GM08714 (cell line): ENCODE results near the gene HOXA3.

ENCODE experiments used
- H3K4me3 ChIP-seq: fragments of 200-500 bp; sonication (Bioruptor generic); 2 replicates; pipeline ENCODE4 v1.5.1; 2014; ENCODE audit warnings: mild to moderate bottlenecking, low read length, inconsistent platforms
- ZNF274 ChIP-seq: IDR thresholded peaks from 2 replicates; pipeline ENCODE4 v1.6.1; 2012; ENCODE audit warnings: mild to moderate bottlenecking, low read depth, low read length

The HOXA3 gene

DNA sequence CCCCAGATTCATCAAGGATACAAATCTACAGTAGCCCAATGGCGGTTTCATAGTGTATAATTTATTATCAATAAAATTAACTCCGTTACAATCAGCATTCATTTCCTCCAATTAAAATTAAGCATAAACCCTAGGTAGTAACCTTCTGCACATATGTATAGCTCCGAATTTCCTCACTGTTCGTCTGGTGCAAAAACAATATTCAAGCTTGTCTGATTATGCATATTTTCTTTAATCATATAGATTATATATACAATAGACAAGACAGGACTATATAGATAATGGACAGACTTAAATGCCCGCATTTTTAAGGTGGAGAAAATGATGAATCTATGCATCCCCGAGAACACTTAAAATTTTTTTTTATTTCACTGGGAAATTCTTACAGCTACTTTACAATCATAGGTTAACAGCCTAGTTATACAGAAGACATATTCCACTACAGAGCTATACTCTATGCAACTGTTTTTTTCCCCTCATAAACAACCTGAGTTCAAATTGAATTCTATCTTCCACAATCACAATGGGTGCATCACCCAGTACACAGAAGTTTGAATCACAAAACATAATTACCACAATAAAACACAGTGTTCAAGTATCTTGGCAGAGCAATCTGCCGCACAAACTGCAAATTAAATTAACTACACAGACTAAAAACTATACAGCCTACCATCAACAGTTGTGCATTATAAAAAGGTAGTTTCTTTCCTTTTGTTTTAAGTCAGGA is 10.3 kb upstream of the HOXA3 start:
- TF ChIP-seq ZNF274, result no peak
- no peak overlapping the region; the same call in 1 of the 2 replicates for H3K4me3 ChIP-seq

DNA sequence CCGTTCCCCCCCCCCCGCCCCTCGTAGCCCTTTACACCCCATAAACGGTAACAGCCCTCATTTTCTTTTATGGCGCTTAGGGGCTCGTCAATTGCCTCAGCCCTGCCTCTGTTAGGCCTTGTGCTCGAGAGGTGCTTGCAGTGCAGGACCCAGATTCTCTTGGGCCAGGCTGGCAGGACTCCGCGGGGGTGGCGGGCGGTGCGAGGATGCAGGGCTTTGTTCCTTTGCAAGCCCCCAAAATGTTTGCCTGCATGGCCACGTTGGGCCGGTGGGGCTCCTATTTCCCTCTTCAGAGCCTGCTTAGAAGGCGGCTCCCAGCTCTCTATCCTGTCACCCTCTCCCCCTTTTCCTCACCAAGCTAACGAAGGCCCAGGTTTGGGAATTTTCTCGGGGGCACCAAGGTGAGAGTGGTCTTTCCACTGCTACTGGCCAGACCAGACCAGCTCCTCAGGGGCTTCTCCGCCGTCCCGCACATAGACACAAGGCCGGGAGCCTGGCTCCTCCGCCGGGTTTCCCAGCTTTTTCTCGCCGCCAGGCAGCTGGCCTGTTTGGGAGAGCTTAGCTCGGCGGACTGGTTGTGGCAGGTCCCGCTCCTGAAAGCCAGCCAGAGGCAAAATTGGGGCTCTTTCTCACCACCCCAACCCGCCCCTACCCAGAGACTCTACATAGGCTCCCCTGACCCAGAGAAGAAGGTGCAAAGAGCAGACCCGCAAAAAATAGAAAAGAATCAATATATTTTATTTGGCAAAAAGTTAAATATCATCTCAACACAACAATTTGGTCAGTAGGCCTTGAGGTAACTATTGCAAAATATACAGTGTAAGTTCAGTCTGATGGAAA is 9.6 kb upstream of the HOXA3 start:
- no peak for TF ChIP-seq ZNF274
- H3K4me3 ChIP-seq, result no peak overlapping the region

DNA sequence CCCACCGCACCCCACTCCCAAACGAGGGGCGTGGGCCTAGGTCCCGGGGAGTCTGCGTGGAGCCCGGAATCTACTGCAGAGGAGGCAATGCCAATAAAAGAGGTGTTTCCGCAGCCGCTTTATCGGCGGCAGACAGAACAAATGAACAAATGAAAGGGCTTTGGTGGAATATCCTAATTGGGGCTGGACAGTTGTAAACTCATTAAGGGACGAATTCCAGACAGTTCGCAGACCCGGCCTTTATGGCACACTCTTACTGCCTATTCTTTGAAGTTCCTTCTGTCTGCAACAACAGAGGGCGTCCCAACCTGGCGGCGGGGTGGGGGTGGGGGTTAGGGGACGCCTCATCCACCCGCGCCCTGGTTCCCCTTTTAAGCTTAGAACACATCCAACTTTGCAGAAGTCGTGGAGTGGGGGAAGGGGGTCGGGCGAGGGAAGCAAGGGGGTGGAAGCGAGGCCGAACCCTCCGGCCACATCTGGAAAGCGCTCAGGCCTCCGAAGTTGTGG is 8.9 kb upstream of the HOXA3 start:
- no peak for TF ChIP-seq ZNF274
- H3K4me3 ChIP-seq, result no peak overlapping the region; the same call in 1 of the 2 replicates

DNA sequence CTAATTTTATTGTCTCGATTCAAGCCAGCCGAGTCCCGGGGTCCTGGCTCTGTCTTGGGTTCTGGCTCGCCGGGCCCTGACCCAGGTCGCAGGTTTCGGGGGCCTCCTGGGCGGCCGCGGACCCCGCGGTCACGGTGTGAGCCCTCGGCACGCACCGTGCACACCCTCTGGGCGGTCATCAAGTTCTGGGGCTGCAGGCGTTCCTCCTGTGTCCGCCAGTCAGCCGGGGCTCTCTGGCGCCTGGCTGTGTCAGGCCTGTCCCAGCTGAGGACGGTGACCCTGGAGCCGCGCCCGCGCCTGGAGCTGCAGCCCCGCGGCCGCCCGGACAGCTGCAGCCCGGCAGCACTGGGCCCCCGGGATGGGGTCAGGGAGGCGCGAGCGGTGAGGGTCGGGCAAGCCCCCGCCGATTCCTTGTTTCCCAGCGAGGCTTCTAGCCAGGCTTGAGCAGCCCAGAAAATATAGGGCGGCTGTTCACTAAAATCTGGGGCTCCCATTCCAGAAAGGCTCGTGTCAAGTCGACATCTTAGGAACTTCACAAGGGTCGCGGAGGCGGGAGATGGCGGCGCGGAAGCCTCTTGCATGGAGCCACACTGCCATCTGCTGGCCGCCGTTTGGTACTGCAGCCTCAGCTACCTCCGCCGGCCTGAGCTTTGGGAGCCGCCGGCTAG is 8.3 kb upstream of the HOXA3 start:
- no peak for TF ChIP-seq ZNF274
- H3K4me3 ChIP-seq, result peak overlapping the region; percentile 59; the same call in 1 of the 2 replicates

DNA sequence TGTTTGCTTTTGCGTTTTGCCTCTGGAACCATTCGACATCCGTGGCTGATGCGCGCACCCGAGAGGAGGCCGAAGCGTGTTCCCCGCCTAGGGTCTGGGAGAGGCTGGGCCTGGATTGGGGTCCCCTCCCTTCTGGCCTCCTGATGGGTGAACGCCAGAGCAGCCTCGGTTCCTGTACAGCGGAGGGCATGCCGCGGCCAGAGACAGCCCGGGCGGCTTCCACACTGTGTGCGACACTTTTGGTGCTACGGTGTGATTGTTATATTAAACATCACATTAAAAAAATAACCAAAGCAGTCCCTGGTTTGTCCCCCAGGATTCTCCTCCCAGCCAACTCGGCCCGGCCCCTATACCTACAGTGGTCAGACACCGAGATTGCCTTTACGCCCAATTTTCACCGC is 7.8 kb upstream of the HOXA3 start:
- H3K4me3 ChIP-seq, result peak overlapping the region; percentile 59; the same call in 1 of the 2 replicates
- TF ChIP-seq ZNF274, result no peak

DNA sequence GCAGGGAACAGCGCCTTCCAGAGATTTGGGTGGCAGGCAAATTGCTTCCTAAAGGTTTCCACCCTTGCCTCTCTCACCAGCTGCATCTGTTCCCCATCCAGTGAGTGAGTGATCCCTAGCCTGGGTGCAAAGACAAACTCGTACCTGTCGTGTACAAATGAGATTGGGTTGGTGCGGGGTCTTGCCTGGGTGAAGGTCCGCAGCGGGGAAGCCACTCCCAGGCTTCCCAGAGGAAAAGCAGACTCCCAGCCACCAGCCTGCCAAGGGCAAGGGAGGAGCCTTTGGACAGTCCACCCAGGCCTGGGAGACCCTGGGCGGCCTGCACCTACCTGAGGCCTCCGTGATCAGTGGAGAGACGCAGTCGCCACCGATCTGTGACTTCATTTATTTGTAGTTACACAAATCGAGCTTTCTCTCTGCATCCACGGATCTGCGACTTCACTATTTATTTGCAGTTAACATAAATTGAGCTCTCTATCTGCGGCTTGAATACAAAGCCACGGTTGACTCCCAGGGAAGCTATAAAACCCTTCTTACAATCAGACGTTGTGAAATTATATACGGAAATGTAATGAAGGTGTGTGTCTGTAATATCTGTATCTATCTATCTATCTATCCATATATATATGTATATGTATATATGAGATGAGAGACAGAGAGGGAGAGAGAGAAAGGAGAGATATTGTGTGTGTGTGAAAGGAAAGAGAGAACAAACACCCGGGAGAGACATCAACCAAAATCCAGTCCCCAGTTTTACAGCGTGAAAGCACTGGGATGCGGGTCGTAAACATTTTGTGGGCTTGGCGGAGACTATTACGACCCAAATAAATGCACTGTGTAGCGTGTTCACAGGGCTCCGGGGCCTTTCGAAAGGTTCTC is 7.1 kb upstream of the HOXA3 start:
- no peak overlapping the region; the same call in 1 of the 2 replicates for H3K4me3 ChIP-seq
- TF ChIP-seq ZNF274, result no peak

DNA sequence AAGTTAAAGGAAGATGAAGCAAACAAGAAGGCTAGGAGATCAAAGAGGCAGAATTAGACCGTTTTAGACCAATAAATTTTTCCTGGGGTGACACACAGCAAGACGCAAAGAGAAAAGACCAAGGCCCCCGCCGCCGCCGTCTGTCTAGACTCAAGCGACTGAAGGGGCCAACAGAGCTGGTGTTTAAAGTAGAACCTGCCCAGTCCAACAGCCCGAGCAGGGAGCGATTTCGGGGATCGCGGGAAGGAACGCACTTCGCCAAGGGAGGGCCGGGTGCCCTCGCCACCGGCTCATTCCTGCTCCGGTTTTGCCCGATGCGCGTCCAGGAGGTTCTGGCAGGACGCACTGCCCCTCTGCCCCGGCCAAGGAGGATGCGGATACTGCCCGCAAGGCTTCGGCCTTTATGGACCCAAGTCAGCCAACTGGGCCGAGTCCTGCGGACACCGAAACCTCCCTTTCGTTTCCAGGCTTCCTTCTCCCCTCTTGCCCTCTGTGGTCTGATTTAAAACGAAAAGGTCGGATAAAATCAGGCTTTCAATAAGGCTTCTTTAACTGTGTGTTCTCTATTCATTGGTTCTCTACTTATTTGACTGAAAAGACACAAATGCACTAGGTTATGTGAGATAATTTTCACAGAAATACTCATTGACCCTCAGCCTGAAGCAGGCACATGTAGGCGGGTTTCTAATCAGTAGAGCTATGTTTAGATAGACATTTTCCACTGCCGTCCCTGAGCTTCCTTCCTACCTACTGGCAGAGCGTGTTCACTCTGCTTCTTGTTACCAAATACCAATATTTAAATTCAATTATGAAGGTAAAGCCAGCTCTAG is 6.3 kb upstream of the HOXA3 start:
- no peak for TF ChIP-seq ZNF274
- H3K4me3 ChIP-seq, result no peak overlapping the region

DNA sequence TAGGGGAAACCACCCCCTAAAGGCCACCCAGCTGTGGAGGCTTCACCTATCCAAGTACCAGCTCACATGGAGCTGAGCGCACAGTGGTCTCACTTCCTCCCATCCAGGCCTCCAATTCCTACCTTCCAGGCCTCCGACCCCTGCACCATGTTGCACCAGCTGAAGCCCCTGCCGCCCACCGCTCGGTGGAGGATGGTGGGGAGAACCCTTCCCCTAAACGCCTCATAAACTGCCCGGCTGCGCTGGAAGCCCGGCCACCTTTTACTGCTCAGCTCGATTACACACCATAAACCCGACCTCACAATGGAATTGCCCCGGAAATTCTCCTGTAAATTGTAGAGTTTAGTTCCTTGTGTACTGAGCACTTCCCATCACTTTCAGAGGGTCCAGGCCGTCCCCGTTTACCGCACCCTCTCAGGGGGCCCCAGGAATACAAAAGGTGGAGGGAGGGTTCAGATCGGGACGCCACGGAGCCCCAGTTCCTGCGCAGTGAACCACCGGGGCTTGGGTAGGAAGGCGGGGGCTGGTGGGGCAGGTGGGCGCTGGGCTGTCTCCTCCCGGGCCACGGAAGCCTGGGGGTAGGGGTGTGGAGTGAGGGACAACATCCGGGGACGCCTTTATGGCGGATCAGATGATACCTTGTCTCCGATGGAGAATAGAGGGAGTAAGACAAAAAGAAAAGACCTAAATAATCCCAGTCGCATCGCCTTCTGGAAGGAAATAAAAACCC is 5.5 kb upstream of the HOXA3 start:
- no peak overlapping the region for H3K4me3 ChIP-seq
- no peak for TF ChIP-seq ZNF274

DNA sequence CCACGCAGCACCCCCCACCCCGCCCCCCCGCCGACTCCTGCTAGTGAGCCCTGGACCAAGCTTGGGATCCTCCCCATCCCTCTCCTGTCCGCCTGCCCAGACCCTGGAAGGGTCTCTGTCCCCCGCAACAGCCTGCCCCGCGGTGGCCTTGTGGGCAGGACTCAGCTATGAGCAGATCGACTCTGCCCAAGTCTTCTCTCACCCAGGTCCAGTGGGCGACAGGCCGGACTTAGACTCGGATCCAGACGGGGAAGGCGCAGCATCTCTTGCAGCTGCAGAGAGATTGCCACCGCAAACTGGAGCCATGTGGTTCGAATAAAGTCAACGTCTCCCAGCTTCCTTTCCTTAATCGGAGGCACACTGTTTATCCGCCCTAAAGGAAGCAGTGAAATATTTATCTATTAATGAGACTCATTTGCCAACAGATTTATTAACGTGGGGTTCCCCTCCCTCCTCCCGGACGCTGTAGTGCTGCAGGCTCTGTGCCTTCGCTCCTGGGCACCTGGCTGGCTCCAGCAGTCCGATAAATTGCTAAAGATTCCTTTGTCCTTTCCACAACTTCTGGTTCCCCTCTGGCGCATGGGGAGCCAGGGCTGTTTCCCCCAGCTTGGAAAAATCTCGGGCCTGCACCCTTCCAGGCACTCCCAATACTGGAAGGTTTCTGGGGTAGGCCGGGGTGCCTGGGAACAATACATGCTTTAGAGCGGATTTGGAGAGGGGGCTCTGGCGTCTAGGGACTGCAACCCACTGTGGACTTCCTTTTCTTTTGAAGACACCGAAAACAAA is 4.7 kb upstream of the HOXA3 start:
- H3K4me3 ChIP-seq, result no peak overlapping the region
- TF ChIP-seq ZNF274, result no peak

DNA sequence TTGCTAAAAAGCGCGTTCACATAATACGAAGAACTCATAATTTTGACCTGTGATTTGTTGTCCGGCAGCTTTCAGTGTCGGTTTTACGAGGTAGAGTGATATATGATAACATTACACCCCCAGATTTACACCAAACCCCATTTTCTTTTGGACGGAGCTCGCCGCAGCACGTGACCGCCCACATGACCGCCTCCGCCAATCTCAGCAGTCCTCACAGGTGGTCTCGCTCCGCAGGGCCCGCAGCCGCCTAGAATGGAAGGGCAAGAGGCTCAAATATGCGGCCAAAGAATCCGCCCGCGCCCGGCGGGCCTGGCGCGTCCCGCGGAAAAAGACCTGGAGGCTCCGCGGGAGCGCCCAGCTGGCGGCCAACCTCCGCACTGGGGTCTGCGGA is 4.1 kb upstream of the HOXA3 start, which contains the start of gene HOXA7:
TSS of gene HOXA7 (minus strand) at position 168 of the 391 bp plus-strand sequence. CDS start at position 38, 130 bp downstream.
- TF ChIP-seq ZNF274, result no peak

DNA sequence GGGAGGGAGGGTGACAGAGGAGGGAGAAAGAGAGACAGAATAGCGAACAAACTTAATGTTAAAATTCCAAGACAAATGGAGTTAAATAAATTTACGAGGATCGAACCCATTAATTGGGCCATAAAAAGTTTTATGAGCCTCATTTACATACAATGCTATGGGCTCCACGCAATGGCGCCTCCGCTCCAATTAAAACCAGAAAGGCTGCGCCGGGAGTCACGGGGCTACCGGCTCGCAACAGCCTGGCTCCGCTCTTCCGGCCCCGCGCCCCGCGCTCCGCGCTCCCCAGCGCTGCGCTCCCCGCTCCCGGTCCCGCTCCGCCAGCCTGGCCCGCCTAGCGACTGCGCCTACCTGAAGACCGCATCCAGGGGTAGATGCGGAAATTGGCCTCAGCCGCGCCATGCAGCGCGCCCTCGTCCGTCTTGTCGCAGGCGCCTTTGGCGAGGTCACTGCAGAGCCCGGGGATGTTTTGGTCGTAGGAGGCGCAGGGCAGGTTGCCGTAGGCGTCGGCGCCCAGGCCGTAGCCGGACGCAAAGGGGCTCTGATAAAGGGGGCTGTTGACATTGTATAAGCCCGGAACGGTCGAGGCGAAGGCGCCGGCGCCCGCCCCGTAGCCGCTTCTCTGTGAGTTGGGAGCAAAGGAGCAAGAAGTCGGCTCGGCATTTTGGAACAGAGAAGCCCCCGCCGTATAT is 3.6 kb upstream of the HOXA3 start:
- H3K4me3 ChIP-seq, result peak overlapping the region; percentile 47
- no peak for TF ChIP-seq ZNF274

More for the DNA sequence above, 4.1 kb upstream of the HOXA3 start, which contains the start of gene HOXA7:
- H3K4me3 ChIP-seq, result peak within 1 kb of the TSS; percentile 47
